Measurements from ENCODE around the gene SETD7. TPM values are rescaled to one million over a fixed set of nuclear protein-coding genes. Genes with fewer than 3 reads are reported as not detected.

SETD7 gene
- total and polyA plus RNA-seq, 12 donors: 7.4 to 49.1 (median 41.5) TPM

GRCh38 chr4:139560406-139561104, 4.5 kb upstream of the SETD7 start:
- WGBS, 4 donors: 18 to 24% (median 23%) methylated on average over 6 of the region's 6 CpGs
- Histone ChIP-seq H3K9me3 (replicated peaks in 1 of 3) (no peaks in the 10 kb centered on the region), H3K4me3 (no peak overlapping the region), H3K4me1 (replicated peaks in 1 of 2) (peaks cover 12 to 15% of the 10 kb centered on the region in 2 donors), H3K27me3 (no peaks in the 10 kb centered on the region), H3K36me3 (replicated peaks in 1 of 2) (no peaks in the 10 kb centered on the region), H3K27ac (peak overlapping the region in 2 of 5 donors; percentile 42 to 52)
- peak in 5 of 7 donors; percentile 31 to 69 (median 57) for DNase-seq
- intact Hi-C loops (cut with DNase I): no loop called here
- TF ChIP-seq POLR2A (IDR thresholded peaks at IDR 0.05): no peak
- TF ChIP-seq, protein P1, sequence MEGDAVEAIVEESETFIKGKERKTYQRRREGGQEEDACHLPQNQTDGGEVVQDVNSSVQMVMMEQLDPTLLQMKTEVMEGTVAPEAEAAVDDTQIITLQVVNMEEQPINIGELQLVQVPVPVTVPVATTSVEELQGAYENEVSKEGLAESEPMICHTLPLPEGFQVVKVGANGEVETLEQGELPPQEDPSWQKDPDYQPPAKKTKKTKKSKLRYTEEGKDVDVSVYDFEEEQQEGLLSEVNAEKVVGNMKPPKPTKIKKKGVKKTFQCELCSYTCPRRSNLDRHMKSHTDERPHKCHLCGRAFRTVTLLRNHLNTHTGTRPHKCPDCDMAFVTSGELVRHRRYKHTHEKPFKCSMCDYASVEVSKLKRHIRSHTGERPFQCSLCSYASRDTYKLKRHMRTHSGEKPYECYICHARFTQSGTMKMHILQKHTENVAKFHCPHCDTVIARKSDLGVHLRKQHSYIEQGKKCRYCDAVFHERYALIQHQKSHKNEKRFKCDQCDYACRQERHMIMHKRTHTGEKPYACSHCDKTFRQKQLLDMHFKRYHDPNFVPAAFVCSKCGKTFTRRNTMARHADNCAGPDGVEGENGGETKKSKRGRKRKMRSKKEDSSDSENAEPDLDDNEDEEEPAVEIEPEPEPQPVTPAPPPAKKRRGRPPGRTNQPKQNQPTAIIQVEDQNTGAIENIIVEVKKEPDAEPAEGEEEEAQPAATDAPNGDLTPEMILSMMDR (IDR thresholded peaks at IDR 0.05): no peak

DNA sequence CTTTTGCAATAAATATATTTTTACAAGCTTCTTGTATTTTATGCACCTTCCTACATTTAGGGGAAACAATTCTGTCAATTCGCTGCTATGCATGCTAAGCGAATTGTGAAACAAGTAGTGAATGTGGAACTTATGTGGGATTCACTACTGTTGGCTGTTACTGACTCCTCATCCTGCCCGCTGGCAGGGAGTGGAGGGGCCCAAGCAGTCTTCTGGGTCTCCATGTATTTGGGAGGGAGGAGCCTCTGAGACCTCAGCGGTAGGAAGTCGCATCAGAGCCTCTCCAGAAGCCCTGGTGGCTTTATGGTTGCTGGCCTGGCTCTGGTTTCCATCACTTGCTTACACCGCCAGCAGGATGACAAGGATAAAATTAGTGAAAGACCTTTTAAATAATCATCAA, 3.7 kb upstream of the SETD7 start:
- DNase-seq: no peak
- intact Hi-C loops (cut with DNase I): loop anchor here in 1 of 2 donors (10.0 kb wide), 1 partner anchor 55 kb away; no protein-coding TSS in a partner anchor
- TF ChIP-seq, protein P1 (IDR thresholded peaks at IDR 0.05): no peak
- TF ChIP-seq POLR2A (IDR thresholded peaks at IDR 0.05): no peak
- H3K36me3 ChIP-seq (replicated peaks in 1 of 2): no peaks in the 10 kb centered on the region
- WGBS, 4 donors: 74 to 90% (median 82%) methylated on average over 6 of the region's 6 CpGs
- H3K27ac ChIP-seq: no peak overlapping the region
- no peaks in the 10 kb centered on the region for H3K9me3 ChIP-seq (replicated peaks in 1 of 3)
- H3K4me3 ChIP-seq: no peak overlapping the region
- peaks cover 12 to 17% of the 10 kb centered on the region in 2 donors for H3K4me1 ChIP-seq (replicated peaks in 1 of 2)
- H3K27me3 ChIP-seq: no peaks in the 10 kb centered on the region

DNA sequence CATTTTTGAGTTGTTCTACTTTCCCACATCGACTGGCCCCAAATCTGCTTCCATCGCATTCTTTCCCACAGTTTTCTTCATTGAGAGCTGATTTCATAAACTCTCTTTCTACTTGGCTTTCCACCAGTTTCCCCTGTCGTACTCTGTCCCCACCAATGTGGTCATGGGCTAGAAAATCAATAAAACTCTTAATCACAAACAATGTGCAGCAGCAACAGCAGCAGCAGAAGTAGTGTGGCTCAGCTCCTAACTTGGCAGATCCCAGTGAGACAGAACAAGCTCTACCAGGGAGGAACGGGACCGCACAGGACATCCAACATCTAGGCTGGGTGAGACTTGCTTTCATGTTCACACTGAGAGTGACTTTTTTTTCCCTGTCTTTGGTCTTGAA, 3.1 kb upstream of the SETD7 start:
- Histone ChIP-seq H3K36me3 (replicated peaks in 1 of 2) (no peaks in the 10 kb centered on the region), H3K4me3 (no peak overlapping the region), H3K27ac (no peak overlapping the region), H3K27me3 (no peaks in the 10 kb centered on the region), H3K9me3 (replicated peaks in 1 of 3) (no peaks in the 10 kb centered on the region), H3K4me1 (replicated peaks in 1 of 2) (peaks cover 12 to 23% of the 10 kb centered on the region in 2 donors)
- WGBS, 4 donors: 71 to 79% (median 75%) methylated on average over 5 of the region's 5 CpGs
- intact Hi-C loops (cut with DNase I): loop anchor here in 1 of 2 donors (10.0 kb wide), 1 partner anchor 54 kb away; no protein-coding TSS in a partner anchor
- DNase-seq: no peak
- TF ChIP-seq, protein P1 (IDR thresholded peaks at IDR 0.05): no peak
- TF ChIP-seq POLR2A (IDR thresholded peaks at IDR 0.05): no peak

GRCh38 chr4:139558235-139559088, 2.4 kb upstream of the SETD7 start:
- H3K36me3 ChIP-seq (replicated peaks in 1 of 2): no peaks in the 10 kb centered on the region
- no peak overlapping the region for H3K27ac ChIP-seq
- peaks cover 12 to 29% of the 10 kb centered on the region in 2 donors for H3K4me1 ChIP-seq (replicated peaks in 1 of 2)
- no peaks in the 10 kb centered on the region for H3K27me3 ChIP-seq
- H3K9me3 ChIP-seq (replicated peaks in 1 of 3): no peaks in the 10 kb centered on the region
- 75 to 78% (median 77%) methylated on average over 6 to 12 of the region's 12 CpGs for WGBS, 4 donors
- TF ChIP-seq, protein P1 (IDR thresholded peaks at IDR 0.05): no peak
- no peak for TF ChIP-seq POLR2A (IDR thresholded peaks at IDR 0.05)
- intact Hi-C loops (cut with DNase I): loop anchor here in 1 of 2 donors (10.0 kb wide), 1 partner anchor 54 kb away; no protein-coding TSS in a partner anchor
- no peak overlapping the region for H3K4me3 ChIP-seq
- no peak for DNase-seq
